B cell (primary cell): ENCODE data around the gene LKAAEAR1.

Source experiments
- EZH2 ChIP-seq: IDR thresholded peaks from 2 replicates; pipeline ENCODE4 v1.6.1; 2012; ENCODE audit warnings: borderline replicate concordance, low read depth, mild to moderate bottlenecking, moderate library complexity, low read length; ENCODE audit not compliant: insufficient read depth, poor library complexity, severe bottlenecking
- TF ChIP-seq, protein P1 (sequence below): fragments of 200-600 bp; IDR thresholded peaks from one replicate; pipeline ENCODE4 v1.8.0; 2022; ENCODE audit warnings: antibody characterized with exemption, mild to moderate bottlenecking

DNA sequence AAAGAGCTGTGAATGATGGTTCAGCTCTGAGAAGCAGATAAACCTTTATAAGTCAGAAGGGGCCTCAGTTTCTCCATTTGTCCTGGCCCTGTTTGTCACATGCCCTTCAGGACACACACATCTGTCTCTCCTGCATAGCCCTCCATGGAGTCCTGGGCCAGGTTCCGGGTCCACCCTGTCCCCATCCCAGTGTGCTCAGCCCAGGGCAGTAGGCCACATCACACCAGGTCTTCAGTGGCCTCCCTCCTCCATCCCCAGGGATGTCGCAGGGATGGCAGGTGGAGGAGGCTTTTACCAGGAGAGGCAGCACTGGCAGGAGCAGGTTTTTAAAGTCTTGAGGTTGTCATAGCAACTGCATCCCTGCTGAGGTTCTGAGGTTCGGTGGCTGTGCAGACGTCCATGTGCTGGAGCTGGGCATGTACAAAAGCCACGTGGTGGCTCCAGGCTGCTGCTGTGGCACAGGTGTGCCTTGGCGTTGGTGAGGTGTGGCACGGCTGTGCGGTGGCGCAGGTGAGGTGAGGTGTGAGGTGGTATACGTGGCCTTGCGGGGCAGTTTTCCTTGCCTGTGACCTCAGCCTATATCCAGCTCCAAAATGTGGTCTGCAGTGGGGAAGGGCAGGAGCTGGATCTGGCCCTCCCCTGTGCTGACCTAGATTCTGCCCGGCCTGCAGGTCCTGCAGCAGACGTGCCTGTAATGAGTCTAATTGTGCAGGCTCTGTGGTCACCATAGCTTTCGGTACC lies 31.1 kb upstream of the LKAAEAR1 start:
- no peak for TF ChIP-seq EZH2
- TF ChIP-seq, protein P1, sequence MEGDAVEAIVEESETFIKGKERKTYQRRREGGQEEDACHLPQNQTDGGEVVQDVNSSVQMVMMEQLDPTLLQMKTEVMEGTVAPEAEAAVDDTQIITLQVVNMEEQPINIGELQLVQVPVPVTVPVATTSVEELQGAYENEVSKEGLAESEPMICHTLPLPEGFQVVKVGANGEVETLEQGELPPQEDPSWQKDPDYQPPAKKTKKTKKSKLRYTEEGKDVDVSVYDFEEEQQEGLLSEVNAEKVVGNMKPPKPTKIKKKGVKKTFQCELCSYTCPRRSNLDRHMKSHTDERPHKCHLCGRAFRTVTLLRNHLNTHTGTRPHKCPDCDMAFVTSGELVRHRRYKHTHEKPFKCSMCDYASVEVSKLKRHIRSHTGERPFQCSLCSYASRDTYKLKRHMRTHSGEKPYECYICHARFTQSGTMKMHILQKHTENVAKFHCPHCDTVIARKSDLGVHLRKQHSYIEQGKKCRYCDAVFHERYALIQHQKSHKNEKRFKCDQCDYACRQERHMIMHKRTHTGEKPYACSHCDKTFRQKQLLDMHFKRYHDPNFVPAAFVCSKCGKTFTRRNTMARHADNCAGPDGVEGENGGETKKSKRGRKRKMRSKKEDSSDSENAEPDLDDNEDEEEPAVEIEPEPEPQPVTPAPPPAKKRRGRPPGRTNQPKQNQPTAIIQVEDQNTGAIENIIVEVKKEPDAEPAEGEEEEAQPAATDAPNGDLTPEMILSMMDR = no peak
